Mucosa of descending colon (tissue), 3 donors: ENCODE data around the gene EMX1. TPM values are rescaled to one million over a fixed set of nuclear protein-coding genes. Genes with fewer than 3 reads are reported as not detected.

ENCODE experiments used
- ATAC-seq: fragments of 200-7000 bp; cut with Tn5 transposase; one replicate; pipeline ENCODE4 v1.9.1; 2020; ENCODE audit warnings: mild to moderate bottlenecking, moderate library complexity
- DNase-seq, 3 donors: peaks; one replicate each; pipeline ENCODE4 v3.0.0-alpha.2; 2020
- H3K36me3 ChIP-seq: fragments of 200-600 bp; one replicate; pipeline ENCODE4 v1.8.0; 2021; ENCODE audit warnings: low read depth, mild to moderate bottlenecking
- H3K4me1 ChIP-seq: fragments of 200-600 bp; one replicate; pipeline ENCODE4 v1.8.0; 2021; ENCODE audit warnings: low read depth, mild to moderate bottlenecking
- H3K4me3 ChIP-seq: fragments of 200-600 bp; one replicate; pipeline ENCODE4 v1.8.0; 2021; ENCODE audit warnings: mild to moderate bottlenecking
- H3K9me3 ChIP-seq: fragments of 200-600 bp; one replicate; pipeline ENCODE4 v1.8.0; 2021; ENCODE audit warnings: mild to moderate bottlenecking
- intact Hi-C, 2 donors: fragments of 100-400 bp; cut with DNase I in 1 of 2; cut with micrococcal nuclease in 1 of 2; formaldehyde crosslinking; loops; one replicate each; pipeline versions ENCODE4 v1.11.0 to v1.11.1; 2022; cut with DNase I, micrococcal nuclease
- total RNA-seq, 3 donors: library from RNA; stranded (reverse); fragmentation: NEBNext Ultra II Directional in 2 of 3; extraction: Animal tissue kit (Norgen Biotek cat#: 25700) in 2 of 3; gene quantifications; one replicate each; pipeline versions ENCODE4 v1.2.1 to v1.2.4, GENCODE V29; 2021 to 2023
- TF ChIP-seq, protein P1 (sequence below): fragments of 200-600 bp; IDR thresholded peaks from one replicate; pipeline ENCODE4 v1.8.0; 2022; ENCODE audit warnings: antibody characterized with exemption, mild to moderate bottlenecking
- donor health status: DM: no; HTN: no; CAD: no; lungs with moderate emphysema.
- donor health status: DM: no; HTN: no; CAD: no.
- donor health status: DM: no; HTN: yes; CAD: no.

EMX1 gene
- total RNA-seq, 3 donors from 2014 or later, result 0.96 to 3.6 (median 1.6) TPM

DNA sequence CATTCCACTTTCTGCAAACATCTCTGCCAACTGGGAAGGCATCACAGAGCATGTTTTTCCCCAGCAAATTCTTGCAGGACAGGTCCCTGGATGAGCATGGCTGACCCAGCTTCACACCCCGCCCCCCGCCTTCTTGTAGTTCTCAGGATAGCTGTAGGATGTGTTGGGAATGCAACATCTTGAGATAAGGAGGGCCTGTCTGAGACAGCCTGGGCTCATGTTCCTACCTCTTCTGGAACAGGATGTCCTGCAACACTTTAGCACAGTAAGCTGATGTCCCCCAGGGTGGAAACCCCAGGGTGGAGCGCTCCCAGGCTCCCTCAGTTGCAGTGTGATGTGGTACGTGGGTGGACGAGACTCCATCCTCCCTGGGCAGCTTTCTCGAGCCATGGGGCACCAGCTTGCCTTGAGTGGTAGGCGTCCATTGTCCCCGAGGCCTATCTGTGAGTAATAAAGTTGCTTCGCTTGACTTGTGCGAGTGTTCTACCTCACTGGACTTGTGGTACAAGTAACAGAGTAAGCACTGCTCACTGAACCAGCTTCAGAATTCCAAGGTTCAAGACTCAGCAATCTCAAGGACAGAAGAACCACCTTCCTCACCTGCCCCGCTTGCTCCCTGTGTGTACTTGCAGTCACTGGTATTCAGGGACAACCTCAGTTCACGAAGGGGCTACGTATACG is 48.6 kb downstream of the EMX1 start:
- no peaks in the 10 kb centered on the region for H3K4me1 ChIP-seq
- DNase-seq, result peak in 1 of 3 donors; percentile 17
- no peaks in the 10 kb centered on the region for H3K36me3 ChIP-seq
- TF ChIP-seq, protein P1, sequence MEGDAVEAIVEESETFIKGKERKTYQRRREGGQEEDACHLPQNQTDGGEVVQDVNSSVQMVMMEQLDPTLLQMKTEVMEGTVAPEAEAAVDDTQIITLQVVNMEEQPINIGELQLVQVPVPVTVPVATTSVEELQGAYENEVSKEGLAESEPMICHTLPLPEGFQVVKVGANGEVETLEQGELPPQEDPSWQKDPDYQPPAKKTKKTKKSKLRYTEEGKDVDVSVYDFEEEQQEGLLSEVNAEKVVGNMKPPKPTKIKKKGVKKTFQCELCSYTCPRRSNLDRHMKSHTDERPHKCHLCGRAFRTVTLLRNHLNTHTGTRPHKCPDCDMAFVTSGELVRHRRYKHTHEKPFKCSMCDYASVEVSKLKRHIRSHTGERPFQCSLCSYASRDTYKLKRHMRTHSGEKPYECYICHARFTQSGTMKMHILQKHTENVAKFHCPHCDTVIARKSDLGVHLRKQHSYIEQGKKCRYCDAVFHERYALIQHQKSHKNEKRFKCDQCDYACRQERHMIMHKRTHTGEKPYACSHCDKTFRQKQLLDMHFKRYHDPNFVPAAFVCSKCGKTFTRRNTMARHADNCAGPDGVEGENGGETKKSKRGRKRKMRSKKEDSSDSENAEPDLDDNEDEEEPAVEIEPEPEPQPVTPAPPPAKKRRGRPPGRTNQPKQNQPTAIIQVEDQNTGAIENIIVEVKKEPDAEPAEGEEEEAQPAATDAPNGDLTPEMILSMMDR, result no peak
- no peak overlapping the region for H3K4me3 ChIP-seq
- intact Hi-C loops, result no loop called here
- ATAC-seq, result no peak
- H3K9me3 ChIP-seq, result no peaks in the 10 kb centered on the region

DNA sequence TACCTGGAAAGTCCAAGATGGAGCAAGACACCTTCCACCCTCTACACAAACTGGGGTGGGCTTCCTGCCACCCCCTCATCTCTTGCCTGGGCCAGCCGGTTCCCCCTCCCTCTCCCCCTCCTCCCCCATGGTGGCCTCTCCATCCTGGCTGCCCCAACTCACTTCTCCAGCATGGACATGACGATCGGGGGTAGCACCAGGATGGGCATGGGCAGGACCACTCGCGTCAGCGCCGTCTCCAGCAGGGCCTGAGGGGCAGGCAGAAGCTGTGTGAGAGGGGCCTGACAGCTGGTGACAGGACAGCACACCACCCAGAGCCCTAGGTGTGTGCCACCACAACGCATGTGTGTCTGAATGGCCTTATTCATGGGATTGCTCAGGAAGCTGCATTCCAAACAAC is 51.0 kb downstream of the EMX1 start:
- no peaks in the 10 kb centered on the region for H3K9me3 ChIP-seq
- TF ChIP-seq, protein P1, result no peak
- peak in 1 of 3 donors; percentile 32 for DNase-seq
- intact Hi-C loops, result no loop called here
- no peak for ATAC-seq
- H3K4me1 ChIP-seq, result no peaks in the 10 kb centered on the region
- no peaks in the 10 kb centered on the region for H3K36me3 ChIP-seq
- no peak overlapping the region for H3K4me3 ChIP-seq

DNA sequence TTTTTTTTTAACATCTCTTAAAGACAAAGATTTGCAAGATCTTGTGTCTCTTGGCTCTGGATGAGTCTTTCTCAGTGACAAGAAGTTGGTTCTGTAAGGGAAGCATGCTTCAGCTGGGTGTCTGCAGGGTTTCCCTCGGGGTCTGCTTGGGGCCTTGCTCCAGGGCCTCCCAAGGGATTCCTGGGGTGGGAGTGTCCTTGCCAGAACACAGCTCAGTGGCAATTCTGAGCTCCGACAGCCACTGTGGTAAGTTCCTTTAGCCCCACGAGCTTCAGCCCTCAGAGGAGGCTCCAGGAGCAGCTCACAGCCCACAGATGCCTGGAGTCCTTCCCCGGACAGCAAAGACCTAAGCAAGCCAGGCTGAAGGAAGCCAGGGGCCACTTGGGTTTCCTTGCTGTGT is 52.4 kb downstream of the EMX1 start:
- intact Hi-C loops, result loop anchor here in 1 of 2 donors (5.0 kb wide), 1 partner anchor 77 kb away; no protein-coding TSS in a partner anchor
- ATAC-seq (no peak), DNase-seq (peak in 1 of 3 donors; percentile 6)
- no peaks in the 10 kb centered on the region for H3K9me3 ChIP-seq
- TF ChIP-seq, protein P1, result no peak
- H3K4me1 ChIP-seq, result no peaks in the 10 kb centered on the region
- H3K4me3 ChIP-seq, result no peak overlapping the region
- no peaks in the 10 kb centered on the region for H3K36me3 ChIP-seq

DNA sequence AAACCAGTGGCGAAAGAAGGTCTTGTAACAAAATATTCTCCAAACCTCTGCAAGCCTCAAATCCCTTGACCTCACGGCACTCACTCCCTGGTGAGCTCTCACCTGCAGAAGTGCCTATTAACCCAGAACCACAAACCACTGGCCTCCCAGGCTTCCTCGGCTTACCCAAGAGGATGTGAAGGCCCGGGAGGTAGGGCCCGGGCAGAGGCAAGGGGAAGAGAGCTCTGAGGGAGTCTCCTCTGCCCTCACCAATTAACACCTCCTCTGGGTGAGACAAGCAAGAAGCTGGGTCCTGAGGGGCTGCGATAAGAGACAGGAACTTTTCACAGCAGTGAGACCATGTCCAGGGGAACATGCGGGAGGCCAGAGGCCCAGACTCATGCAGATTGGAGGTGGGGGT is 53.7 kb downstream of the EMX1 start:
- DNase-seq (peak in 1 of 3 donors; percentile 0), ATAC-seq (no peak)
- TF ChIP-seq, protein P1, result no peak
- H3K4me3 ChIP-seq, result no peak overlapping the region
- intact Hi-C loops, result loop anchor here in 1 of 2 donors (5.0 kb wide), 1 partner anchor 79 kb away; no protein-coding TSS in a partner anchor
- no peaks in the 10 kb centered on the region for H3K4me1 ChIP-seq
- no peaks in the 10 kb centered on the region for H3K9me3 ChIP-seq
- no peaks in the 10 kb centered on the region for H3K36me3 ChIP-seq

DNA sequence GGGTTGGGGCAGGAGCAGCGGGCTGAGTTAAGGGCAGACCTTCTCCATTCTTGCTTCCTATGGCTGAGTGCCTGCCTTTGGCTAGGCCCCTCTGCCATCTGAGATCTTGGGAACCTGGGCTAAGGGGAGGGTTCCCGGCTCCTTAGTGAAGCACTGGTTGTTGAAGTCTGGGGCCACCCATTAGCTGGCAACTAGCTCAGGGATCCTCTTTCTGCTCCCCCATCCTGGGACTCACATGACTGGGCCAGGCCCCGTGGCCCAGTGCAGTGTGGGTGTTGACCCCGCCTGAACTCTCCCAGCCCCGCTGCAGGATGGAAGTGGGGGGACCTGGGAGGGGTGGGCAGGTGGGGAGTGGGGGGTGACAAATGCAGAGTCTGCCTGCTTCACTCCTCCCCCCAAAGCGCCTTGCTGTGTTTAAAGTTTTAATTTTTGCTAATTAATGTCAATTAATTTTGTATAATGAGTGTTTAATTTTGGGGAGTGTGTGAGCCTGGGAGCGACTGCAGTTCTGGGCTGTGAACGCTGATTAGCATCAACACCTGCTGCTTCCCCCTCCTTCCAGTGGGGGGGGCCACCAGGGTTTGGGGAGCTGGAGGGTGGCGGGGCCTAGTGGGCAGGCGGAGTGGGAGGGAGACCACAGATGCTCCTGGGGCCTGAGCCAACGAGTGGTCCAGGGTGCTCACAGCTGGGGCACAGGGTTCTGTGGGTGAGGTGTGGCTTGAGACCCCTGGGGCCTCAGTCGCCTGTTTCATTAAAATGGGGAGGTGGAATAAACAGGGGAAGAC is 55.2 kb downstream of the EMX1 start:
- Histone ChIP-seq H3K9me3 (no peaks in the 10 kb centered on the region), H3K4me3 (no peak overlapping the region), H3K4me1 (no peaks in the 10 kb centered on the region), H3K36me3 (no peaks in the 10 kb centered on the region)
- DNase-seq, result peak in 1 of 3 donors; percentile 20
- intact Hi-C loops, result loop anchor here in 1 of 2 donors (5.0 kb wide), 1 partner anchor 80 kb away; no protein-coding TSS in a partner anchor
- no peak for ATAC-seq
- TF ChIP-seq, protein P1, result no peak
